Renal cortex interstitium (tissue), 11 donors: ENCODE results near the gene SLC25A46. TPM values are rescaled to one million over a fixed set of nuclear protein-coding genes. Genes with fewer than 3 reads are reported as not detected.

Source experiments
- DNase-seq, 11 donors: peaks; one replicate each; pipeline ENCODE4 v3.0.0-alpha.2; 2013; ENCODE audit warnings: low read depth in 9 of 11, low spot score in 4 of 11; ENCODE audit errors: extremely low read depth in 1 of 11
- polyA plus RNA-seq, 3 donors: library from polyadenylated mRNA; unstranded; fragments of 120-200 nt; gene quantifications; one replicate each; pipeline ENCODE4 v1.2.1, GENCODE V29; 2013; ENCODE audit not compliant: insufficient read length in 3 of 3

SLC25A46 gene
- polyA plus RNA-seq, 3 donors = 45.5 to 57.3 (median 54.0) TPM

DNA sequence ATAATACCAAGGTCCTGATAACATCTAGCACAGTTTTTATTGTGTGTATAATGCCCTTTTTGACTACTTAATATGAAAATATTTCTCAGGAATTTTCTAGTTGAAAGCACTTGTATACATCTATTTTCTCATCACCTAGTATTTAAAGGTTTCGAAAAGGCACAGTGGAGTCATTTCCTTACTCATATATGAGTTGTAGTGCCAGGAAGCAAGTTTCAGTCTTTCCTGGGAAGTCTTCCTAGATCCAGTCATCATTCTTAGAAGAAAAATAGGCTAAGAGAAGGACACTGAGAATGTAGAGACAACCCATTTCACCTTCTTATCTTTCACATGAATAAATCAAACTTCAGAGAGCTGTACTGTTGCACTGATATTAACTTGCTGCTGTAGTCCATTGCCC, 70.2 kb downstream of the SLC25A46 start:
- no peak for DNase-seq

Other genes with a start within 250 kb of the SLC25A46 start
- gene TMEM232, start 12.3 kb upstream of the SLC25A46 start, polyA plus RNA-seq = 1 to 10 TPM; 5.4 to 8.6 (median 8.3) TPM